Erythroblast (primary cell): ENCODE measurements around the gene ZNF516.

Experiments used
- DNase-seq, 2 experiments: peaks; one replicate each; lab custom pipeline; 2025; lab: John Stamatoyannopoulos, UW
- GATA1 ChIP-seq: IDR thresholded peaks from 2 replicates; pipeline ENCODE4 v1.6.1; 2011; ENCODE audit warnings: low read depth, mild to moderate bottlenecking, control low read depth, low read length, moderate library complexity
- POLR2A ChIP-seq: IDR thresholded peaks from 2 replicates; pipeline ENCODE4 v1.6.1; 2011; ENCODE audit warnings: mild to moderate bottlenecking, low read length

ZNF516 gene

GRCh38 chr18:76453932-76454331, 41.1 kb downstream of the ZNF516 start:
- no peak for TF ChIP-seq POLR2A
- TF ChIP-seq GATA1, result no peak
- DNase-seq, result no peak

DNA sequence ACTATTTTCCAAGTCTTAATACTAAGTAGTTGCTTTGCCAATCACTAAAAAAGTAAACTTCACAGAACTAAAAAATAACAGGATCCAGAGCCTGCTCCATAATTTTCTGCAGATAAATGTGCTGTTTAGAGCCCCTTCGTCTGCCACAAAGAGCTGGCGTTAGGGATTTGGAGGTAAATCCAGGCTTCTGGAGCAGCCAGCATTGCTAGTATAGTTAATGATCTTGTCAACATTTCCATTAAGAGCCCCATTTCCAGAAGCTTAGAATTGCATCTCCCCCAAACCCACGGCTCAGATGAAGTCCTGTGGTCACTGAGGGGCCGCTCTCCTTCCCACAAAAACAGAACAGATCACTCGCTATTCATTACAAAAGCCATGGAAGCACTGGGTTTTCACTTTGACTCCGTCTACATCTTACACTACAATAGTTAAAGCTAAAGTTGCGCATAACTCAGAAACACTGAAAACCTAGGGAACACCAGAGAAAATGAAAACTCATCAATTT, 41.9 kb downstream of the ZNF516 start:
- TF ChIP-seq GATA1 (no peak), POLR2A (no peak)
- DNase-seq, result no peak

DNA sequence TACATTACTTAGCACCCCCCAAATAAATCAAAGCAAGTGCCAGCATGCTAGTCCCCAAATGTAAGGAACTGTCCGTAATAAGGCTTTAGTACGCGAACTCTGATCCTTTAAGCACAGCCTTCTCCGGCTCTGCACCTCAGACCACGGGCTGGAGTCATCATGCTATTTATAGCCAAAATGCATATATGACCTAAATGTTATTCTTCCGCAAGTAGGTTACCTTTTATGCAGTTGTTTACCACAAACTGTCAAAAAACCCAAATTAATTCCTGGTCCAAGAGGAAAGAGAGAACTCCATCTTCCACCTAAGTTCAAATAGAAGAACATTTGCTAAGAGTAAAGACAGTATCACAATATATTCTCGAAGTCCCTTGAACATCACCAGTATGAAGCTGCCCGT, 42.7 kb downstream of the ZNF516 start:
- DNase-seq, result peak in 1 of 2 experiments; percentile 32
- TF ChIP-seq POLR2A (no peak), GATA1 (no peak)

DNA sequence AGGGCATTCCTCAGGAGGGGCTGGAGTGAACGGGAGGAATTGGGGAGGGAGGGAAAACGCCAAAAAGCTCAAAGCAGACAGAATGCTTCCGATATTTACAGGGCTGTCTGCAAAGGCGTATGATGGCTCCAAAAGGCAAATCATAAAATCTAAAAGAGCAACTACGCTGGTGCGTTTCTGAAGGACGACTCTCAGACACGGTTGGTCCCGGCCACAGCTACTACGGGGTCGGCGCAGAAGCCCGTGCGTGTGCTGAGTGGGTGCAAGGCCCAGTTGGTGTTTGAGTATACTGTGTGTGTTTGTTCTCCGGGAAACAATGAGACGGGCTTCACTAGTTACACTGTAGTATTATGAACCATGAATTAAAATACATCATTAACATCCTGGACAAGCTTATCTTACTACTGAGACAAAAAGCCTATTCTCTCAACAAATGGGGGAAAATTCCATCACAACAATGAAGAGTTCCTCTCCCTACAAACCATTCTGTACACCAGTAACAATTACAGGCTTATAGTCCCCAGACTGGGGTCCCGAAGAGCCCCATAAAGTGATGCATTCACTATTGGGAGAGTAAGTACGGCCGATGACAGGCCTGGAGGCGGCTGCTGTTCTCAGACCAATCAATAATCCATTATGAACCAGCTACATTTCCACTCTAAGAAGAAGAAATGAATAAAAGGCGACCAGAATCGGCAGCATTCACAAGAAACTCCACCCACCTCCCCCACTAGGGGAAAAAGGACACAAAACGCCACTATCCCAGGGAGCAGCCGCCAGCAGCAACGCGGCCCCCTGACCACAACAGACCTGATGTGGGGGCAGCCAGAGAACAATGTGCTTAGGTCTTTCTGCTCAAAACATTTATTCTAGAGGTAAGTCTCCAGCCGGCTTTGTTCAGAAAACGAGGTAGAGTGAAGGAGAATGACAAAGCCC, 43.4 kb downstream of the ZNF516 start:
- TF ChIP-seq GATA1 (no peak), POLR2A (no peak)
- DNase-seq, result peak; percentile 63 to 72

- DNase-seq, result peak; percentile 63 to 73
- TF ChIP-seq POLR2A, result peak; percentile 36
- no peak for TF ChIP-seq GATA1
Measured at GRCh38 chr18:76450452-76451395, 44.3 kb downstream of the ZNF516 start.

- DNase-seq, result no peak
Measured at GRCh38 chr18:76449111-76449453, 46.0 kb downstream of the ZNF516 start.

GRCh38 chr18:76448256-76449110, 46.6 kb downstream of the ZNF516 start:
- TF ChIP-seq POLR2A, result no peak
- TF ChIP-seq GATA1, result no peak
- DNase-seq, result no peak

More at GRCh38 chr18:76449111-76449453, 46.0 kb downstream of the ZNF516 start:
- TF ChIP-seq GATA1, result no peak
- no peak for TF ChIP-seq POLR2A

- no peak for DNase-seq
- TF ChIP-seq GATA1 (no peak), POLR2A (no peak)
Measured at GRCh38 chr18:76447258-76447890, 47.7 kb downstream of the ZNF516 start.

DNA sequence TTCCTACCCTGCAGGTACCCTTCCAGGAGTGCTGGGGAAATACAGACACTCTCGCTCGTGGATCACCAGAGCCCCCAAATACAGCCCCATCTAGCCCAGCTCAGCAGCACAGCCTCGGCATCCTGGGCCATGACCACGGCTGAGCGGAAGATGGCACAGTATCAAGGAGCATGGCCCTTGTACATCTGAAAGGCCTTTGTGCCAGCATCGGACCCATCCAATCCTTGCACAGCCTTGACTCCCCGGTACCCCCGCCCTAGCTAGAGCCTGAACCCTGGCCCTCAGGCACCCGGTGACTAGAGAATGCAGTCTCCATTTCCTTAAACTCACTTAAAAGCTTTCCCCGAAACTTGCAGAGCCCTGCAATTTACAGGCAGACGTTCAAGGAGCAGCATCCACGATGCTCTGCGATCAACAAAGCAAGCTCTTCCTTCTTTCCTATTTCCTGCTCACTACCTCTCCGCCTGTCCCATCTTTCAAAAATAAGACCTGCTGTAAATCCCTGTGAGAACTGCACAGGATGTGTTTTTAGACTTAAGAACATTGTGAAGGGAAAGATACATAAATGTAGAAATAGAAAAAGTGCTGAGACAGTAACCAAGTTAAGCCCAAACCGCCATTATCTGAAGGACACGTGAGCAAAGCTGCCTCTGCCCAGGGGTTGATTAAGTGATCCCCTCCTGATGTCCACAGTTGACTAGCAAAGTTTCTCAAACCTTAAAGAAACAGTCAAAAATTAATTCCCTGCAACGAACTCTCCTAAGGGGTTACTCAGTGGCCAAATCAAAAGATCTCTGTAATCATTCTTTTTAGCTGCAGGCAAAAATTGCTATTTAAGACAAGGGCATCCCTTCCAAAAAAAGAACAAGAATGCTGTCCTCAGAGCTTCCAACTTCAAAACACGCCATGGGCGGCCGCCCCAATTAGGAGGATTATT, 48.5 kb downstream of the ZNF516 start:
- no peak for DNase-seq

GRCh38 chr18:76445741-76446232, 49.3 kb downstream of the ZNF516 start:
- no peak for DNase-seq
- TF ChIP-seq GATA1 (no peak), POLR2A (no peak)

More for the DNA sequence above, 48.5 kb downstream of the ZNF516 start:
- TF ChIP-seq POLR2A (no peak), GATA1 (no peak)

DNA sequence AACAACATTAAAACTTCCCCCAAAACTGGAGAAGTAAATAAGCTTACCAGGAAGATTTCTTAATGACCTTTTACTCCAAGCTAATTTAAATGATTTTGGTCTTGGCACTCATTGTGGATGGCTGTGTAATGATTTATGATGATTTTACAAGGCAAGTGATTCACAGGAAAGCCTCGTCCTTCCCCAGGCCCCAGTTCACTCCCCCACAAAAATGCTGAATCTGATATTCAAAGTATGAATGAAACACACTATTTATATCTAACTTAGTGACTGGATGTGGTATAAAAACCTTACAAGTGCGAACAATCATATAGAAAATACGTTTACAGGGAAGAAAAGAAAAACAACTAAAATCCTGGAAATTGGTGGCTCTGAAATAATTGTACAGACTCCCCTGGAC, 49.8 kb downstream of the ZNF516 start:
- TF ChIP-seq POLR2A, result no peak
- TF ChIP-seq GATA1, result no peak
- no peak for DNase-seq
